GM15510 (cell line): ENCODE measurements around the gene GAS2L3.

Experiments used
- POLR2A ChIP-seq: IDR thresholded peaks from 3 replicates; pipeline ENCODE4 v1.6.1; 2011; ENCODE audit warnings: borderline replicate concordance; ENCODE audit not compliant: insufficient read length; ENCODE audit errors: extremely low read depth

Gene GAS2L3

DNA sequence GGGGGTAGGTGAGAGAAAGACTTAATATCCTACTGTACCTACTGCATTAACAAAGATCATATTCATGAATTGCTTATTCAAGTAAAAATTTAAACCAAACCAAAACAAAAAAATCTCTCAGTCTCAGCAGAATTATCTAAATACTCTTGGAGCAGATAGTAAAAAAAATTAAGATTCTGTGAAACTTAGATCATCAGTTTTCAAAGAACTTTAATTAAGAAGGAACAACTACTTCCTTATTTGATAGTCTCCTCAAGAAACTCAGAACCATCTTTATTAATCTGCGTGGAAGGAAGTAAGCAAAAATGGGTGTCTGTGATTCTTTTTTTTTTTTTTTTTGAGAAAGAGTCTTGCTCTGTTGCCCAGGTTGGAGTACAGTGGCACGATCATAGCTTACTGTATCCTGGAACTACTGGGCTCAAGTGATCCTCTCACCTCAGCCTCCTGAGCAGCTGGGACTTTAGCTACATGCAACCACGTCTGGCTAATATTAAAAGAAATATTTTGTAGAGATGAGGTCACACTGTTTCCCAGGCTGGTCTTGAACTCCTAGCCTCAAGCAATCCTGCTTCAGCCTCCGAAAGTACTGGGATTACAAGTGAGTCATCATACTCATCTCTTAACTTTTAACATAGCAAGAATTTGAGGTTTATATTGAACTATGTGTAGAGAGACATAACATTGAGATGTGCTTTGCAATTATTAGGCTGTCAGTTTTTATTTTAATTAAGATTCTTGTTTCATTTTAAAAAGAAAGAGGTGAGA is 37.4 kb downstream of the GAS2L3 start:
- TF ChIP-seq POLR2A = no peak

DNA sequence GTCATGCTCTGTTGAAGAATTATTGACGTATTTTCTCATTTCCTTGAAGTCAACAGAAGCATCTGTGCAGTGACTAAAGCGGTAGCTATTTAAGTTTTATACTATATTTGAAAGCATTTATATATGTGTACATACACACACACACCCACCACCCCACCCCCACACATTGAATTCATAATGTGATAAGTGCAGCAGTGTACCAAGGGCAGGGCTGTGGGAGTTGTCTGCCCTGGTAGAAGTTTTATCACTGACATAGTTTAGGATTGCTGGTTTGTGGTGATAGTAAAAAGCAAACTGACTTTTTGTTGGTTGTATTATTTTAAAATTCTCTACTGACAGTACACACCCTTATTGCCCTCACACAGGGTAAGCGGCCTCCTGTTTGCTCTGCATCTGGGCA is 39.1 kb downstream of the GAS2L3 start:
- no peak for TF ChIP-seq POLR2A

DNA sequence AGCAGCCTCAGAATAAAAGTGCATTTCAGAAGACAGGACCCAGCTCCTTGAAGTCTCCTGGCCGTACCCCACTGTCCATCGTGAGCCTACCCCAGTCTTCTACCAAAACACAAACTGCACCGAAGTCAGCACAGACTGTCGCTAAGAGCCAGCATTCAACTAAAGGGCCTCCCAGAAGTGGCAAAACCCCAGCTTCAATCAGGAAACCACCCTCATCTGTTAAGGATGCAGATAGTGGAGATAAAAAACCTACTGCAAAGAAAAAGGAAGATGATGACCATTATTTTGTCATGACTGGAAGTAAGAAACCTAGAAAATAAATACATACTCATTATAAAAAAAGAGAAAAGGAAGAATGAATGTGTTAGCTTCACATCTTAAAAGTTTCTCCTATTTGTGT is 51.1 kb downstream of the GAS2L3 start:
- no peak for TF ChIP-seq POLR2A

DNA sequence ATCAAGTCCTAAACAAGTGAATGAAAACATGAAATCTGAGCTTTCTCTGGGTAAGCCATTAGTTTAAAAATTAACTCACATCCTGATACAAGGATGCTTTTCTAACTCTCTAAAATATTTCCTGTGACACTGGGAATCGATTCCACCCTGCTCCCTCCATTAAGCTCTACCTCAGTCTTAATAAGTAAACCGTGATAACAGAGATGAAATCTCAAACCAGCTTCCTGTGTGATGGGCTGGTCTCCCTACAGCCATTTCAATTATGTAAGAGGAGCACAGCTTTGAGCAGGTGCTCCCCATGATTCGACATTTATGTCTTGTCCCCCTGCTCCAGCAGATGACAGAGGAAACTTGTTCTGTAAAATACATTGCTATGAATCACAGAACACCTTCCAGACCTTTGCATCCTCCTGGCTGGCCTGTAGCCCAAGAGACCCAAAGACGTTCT is 59.0 kb downstream of the GAS2L3 start:
- no peak for TF ChIP-seq POLR2A

DNA sequence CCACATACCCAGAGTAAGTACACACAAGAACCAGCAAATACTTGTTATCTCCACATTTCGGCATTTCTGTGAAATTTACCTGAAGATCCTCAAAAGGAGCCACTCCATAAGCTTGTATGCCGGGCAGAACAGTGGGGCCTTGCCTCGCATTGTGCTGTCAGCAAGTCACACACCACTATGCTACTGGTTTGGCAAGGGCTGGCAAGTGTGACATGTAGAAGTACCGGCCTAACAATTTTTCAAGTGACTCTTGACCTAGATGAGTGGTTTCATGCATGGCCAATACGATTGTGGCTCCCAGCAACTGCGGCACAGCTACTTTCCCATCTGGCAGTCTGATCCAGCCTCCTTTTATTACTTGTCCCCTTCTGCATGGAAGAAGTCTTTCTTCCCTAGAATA is 69.8 kb downstream of the GAS2L3 start:
- TF ChIP-seq POLR2A = no peak

DNA sequence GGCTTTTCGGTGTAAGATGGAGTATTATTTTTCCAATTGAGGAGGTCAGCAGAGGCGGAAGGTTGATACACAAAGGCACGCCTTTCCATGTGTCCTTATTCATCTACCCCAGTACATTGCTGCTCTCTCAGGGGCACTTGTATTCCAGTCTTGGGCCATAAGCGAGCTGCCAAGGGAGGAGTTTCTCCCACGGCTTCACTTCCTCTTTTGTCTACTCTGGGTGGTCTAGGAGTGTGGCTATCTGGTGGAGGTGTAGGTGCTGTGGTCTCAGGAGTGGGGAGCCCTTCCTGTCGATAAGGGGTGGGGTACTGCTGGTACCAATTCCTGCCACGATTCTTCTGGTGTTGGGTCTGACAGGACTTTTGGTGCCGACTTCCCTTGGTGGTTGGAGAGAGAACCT is 73.4 kb downstream of the GAS2L3 start:
- TF ChIP-seq POLR2A = no peak

DNA sequence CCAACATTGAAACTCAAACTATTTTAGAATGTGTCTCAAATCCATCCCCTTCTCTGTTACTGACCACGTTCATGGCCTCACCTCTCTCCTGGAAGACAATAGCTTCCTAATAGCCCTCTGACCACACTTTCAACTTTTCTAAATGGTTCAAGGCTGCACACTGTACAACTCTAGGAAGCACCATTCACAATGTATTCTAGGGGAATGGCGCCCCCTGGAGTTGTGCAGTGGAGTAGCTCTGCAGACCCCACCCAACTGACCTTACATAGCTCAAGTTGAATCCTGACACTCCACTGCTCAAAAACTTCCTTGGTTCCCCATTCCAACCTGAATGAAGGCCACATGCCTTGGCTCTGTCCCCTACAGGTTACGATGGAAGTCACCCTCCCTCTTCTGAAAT is 77.6 kb downstream of the GAS2L3 start:
- no peak for TF ChIP-seq POLR2A

DNA sequence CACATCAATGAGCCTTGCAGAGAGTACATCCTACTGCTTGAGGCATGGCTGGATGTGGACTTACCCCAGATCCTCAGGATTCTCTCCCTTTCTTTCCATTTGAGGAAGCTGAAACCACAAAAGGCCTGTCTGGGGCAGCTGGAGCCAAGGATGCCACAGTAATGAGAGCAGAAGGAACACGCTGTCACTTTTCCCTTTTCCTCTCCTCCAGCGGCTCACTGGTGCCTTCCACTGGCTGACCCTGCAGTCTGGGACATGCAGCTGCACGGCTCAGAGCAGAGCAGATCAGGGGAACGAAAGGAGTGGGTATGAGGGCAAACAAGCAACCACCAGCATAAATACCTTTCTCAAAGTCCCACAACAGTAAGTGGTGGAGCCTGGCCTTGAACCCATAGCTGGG is 78.2 kb downstream of the GAS2L3 start:
- TF ChIP-seq POLR2A = no peak

DNA sequence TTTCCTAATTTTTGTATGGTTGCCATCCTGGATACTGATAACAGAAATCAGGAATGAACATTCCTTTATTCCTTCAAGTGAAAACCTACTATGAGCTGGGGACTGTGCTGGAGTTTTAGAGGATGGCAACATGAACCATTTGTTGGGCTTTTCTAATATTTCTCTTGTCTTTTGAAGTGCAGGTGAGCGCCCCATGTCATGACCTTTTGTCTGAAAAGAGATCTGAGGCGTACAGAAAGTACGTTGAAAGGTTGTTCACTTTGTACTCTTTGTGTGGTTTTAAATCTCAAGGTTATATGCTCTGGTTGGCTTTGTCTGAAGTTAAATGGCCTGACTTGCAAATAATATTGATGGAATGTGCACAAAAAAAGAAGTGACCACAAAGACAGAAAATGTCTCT is 79.0 kb downstream of the GAS2L3 start:
- TF ChIP-seq POLR2A = no peak

DNA sequence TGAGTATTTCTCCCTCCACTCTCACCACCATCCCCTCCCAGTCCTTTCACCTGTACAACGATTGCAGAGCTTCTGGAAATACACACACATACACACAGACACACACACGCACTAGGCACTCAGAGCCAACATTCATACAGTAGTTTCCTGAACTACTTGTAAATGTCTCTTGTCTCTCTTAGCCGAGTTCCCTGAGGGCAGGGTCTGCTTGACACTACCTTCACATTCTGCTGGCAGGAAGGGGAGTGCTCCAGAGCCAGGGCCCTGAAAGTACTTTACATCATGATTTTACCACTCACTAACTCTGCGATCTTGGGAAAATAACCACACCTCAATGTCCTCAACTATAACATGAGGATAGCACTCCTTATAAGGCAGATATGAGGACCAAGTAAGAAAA is 82.7 kb downstream of the GAS2L3 start:
- no peak for TF ChIP-seq POLR2A

DNA sequence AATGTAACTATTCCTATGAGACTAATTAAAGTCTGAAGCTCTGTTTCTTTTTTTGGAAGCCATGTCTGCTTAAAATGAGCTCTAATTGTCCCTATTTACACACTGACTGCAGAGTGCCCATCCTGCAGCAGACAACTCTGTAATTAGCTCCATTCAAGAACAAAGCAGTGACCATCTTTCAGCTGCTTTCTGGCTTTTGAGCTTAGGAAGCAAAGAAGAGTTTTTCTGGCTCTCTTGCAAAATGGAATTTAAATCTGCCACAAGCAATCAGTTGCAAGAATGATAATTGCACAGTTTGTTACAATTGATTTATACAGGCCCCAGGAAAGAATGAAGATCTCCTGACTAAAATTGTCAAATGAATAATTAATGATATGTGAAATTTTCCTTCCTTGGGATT is 83.4 kb downstream of the GAS2L3 start:
- TF ChIP-seq POLR2A = no peak

DNA sequence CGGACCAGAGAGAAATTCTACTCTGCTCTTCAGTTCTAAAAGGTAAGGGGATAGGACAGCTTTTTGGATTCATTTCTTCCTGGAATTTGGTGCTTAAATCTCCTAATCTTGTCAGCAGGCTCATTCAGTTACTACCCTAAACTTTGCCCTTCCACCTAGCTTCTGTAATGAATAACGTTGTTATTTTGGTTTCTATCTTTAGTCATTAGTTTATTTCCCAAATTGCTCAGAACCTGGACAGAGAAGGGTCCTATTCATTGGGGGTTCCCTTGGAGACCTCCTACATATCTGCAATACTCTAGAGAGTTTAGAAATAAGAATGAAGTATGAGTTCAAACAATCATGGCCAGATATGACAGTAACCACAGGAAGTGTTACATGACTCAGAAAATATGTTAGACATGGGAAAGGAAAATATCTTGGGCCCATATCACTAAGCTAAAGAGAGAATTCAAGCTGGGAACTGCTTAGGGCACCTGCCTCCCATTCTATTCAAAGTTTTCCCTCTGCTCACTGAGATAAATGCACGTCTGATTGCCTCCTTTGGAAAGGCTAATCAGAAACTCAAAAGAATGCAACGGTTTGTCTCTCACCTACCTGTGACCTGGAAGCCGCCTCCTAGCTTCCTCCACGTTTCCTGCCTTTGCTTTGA is 87.9 kb downstream of the GAS2L3 start:
- no peak for TF ChIP-seq POLR2A

DNA sequence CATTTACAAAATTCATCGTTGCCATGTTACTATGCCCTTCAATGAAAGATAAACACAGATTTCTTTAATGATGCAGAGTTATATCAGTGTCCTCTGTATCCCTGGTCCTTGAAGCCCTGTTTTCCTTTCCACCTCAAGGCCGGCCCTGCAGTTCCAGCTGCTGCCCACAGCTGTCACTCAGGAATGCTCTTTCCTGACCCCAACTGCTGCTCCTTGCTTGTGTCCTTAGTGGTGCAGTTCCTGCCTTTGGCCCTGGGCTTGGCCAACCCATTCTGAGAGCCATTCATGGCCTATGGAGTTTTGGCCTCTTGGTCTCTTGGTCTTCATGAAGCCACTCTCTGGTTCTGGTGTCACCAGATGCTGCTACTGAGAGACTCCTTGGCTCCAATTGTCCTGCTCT is 93.1 kb downstream of the GAS2L3 start:
- TF ChIP-seq POLR2A = no peak

DNA sequence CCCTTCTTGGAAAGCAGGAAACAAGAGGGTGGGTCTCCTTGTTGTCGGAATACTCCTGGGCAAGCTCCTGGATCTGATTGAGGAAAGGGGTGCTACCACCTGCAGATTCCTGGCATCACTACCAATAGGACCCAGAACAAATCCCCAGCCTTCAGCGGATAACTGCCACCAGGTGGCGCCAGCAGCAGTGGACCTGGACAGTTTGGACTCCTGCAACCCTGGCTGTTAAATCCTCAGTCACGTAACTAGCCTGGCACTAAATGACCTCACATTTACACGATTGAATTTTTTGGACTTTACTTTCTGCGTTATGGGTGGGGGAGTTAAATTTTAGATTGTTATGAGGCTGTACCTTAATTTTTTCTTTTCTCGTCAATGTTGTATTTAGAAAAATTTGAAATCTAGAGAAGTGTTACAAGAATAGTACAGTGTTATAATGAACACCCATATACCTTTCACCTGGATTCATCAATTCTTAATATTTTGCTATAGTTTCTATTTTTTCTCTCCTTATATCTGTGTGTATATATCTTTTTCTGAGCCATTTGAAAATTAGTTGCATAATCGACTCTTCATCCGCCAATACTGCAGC is 95.6 kb downstream of the GAS2L3 start:
- no peak for TF ChIP-seq POLR2A

DNA sequence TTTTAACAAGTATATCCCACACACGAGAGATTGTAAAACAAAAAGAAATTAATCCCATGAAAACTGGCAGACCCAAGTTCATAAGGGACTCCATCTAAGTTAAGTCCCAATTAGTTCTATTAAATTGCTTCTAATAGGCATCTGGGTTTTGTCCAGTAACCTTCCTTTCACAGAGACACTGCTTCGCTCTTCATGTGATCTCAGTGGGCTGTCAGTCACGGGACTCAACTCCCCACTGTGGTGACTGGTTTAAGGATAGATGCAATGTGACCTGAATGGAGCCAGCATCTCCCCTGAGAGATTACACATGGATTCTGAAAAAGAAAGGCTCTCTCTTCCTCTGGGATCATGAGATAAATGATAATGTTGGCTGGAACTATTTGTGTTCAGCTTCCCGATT is 96.4 kb downstream of the GAS2L3 start:
- TF ChIP-seq POLR2A = no peak
